PFSK-1 (cell line): ENCODE data around the gene ZXDC.

Source experiments
- FOXP2 ChIP-seq: optimal IDR thresholded peaks from 2 replicates; pipeline ENCODE3; 2011; ENCODE audit warnings: borderline replicate concordance, control low read depth, inconsistent platforms; ENCODE audit not compliant: insufficient read depth; ENCODE audit errors: extremely low read length, extremely low read depth
- POLR2AphosphoS5 ChIP-seq: IDR thresholded peaks from 2 replicates; pipeline ENCODE4 v1.6.1; 2012; ENCODE audit warnings: low read depth, mild to moderate bottlenecking, control low read depth, low read length, moderate library complexity
- SIN3A ChIP-seq: IDR thresholded peaks from 2 replicates; pipeline ENCODE4 v1.6.1; 2012; ENCODE audit warnings: mild to moderate bottlenecking, low read length, moderate library complexity, borderline replicate concordance; ENCODE audit not compliant: insufficient read depth
- TAF1 ChIP-seq: IDR thresholded peaks from 2 replicates; pipeline ENCODE4 v1.6.1; 2012; ENCODE audit warnings: low read length, control low read depth, borderline replicate concordance; ENCODE audit not compliant: insufficient read depth
- TF ChIP-seq, protein P1 (sequence below), 2 experiments: IDR thresholded peaks; 2 replicates each; pipeline versions ENCODE4 v1.6.1 to v1.8.0; 2011 to 2012; ENCODE audit warnings: low read depth in 2 of 2, low read length in 2 of 2, control low read depth in 1 of 2, inconsistent platforms in 1 of 2, mild to moderate bottlenecking in 1 of 2, moderate library complexity in 1 of 2; ENCODE audit not compliant: insufficient read depth in 1 of 2

The ZXDC gene

GRCh38 chr3:126431103-126431534 is 44.6 kb downstream of the ZXDC start:
- TF ChIP-seq TAF1 (no peak), POLR2AphosphoS5 (no peak), FOXP2 (no peak)
- TF ChIP-seq, protein P1, sequence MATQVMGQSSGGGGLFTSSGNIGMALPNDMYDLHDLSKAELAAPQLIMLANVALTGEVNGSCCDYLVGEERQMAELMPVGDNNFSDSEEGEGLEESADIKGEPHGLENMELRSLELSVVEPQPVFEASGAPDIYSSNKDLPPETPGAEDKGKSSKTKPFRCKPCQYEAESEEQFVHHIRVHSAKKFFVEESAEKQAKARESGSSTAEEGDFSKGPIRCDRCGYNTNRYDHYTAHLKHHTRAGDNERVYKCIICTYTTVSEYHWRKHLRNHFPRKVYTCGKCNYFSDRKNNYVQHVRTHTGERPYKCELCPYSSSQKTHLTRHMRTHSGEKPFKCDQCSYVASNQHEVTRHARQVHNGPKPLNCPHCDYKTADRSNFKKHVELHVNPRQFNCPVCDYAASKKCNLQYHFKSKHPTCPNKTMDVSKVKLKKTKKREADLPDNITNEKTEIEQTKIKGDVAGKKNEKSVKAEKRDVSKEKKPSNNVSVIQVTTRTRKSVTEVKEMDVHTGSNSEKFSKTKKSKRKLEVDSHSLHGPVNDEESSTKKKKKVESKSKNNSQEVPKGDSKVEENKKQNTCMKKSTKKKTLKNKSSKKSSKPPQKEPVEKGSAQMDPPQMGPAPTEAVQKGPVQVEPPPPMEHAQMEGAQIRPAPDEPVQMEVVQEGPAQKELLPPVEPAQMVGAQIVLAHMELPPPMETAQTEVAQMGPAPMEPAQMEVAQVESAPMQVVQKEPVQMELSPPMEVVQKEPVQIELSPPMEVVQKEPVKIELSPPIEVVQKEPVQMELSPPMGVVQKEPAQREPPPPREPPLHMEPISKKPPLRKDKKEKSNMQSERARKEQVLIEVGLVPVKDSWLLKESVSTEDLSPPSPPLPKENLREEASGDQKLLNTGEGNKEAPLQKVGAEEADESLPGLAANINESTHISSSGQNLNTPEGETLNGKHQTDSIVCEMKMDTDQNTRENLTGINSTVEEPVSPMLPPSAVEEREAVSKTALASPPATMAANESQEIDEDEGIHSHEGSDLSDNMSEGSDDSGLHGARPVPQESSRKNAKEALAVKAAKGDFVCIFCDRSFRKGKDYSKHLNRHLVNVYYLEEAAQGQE (IDR thresholded peaks at IDR 0.05; ENCODE audit: insufficient read depth in 1 of 2, low read depth in 2 of 2, low read length in 2 of 2) = no peak

GRCh38 chr3:126424751-126425150 is 50.9 kb downstream of the ZXDC start:
- no peak for TF ChIP-seq SIN3A
- no peak for TF ChIP-seq POLR2AphosphoS5
- TF ChIP-seq, protein P1 (IDR thresholded peaks at IDR 0.05; ENCODE audit: insufficient read depth in 1 of 2, low read depth in 2 of 2, low read length in 2 of 2) = no peak
- TF ChIP-seq FOXP2 = no peak
- no peak for TF ChIP-seq TAF1

DNA sequence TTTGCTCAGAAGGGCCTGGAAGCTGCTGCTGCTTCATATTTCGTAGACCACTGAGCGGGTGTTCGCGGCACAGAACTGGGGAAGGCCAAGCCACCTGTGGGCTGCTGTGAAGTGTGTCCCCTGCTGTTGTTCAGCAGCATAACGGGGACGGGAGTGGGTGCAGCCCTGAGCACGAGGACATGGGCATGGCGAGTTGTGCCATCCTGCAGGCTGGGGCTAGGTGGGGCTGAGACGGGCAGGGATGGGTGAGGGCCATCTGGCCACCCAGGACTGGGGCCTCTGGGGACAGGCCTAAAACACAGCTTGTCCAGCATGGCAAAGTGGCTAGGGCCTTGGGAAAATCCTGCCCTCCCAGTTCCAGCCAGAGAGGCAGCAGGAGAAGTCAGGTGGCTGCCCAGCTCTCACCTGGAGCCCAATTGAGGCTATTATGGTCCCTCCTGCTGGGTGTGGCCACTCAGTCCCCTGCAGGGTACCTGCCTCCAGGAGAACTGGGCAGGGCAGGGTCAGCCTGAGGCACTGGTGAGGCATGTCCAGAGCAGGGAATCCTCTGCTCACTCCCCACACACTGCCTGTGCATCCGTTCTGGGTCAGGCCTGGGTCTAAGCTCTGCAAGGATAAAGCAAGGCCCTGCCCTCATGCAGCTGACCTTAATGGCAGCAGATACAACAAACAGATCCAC is 51.5 kb downstream of the ZXDC start:
- TF ChIP-seq FOXP2 (no peak), TAF1 (no peak), SIN3A (no peak), POLR2AphosphoS5 (no peak)
- TF ChIP-seq, protein P1 (IDR thresholded peaks at IDR 0.05; ENCODE audit: insufficient read depth in 1 of 2, low read depth in 2 of 2, low read length in 2 of 2) = no peak

DNA sequence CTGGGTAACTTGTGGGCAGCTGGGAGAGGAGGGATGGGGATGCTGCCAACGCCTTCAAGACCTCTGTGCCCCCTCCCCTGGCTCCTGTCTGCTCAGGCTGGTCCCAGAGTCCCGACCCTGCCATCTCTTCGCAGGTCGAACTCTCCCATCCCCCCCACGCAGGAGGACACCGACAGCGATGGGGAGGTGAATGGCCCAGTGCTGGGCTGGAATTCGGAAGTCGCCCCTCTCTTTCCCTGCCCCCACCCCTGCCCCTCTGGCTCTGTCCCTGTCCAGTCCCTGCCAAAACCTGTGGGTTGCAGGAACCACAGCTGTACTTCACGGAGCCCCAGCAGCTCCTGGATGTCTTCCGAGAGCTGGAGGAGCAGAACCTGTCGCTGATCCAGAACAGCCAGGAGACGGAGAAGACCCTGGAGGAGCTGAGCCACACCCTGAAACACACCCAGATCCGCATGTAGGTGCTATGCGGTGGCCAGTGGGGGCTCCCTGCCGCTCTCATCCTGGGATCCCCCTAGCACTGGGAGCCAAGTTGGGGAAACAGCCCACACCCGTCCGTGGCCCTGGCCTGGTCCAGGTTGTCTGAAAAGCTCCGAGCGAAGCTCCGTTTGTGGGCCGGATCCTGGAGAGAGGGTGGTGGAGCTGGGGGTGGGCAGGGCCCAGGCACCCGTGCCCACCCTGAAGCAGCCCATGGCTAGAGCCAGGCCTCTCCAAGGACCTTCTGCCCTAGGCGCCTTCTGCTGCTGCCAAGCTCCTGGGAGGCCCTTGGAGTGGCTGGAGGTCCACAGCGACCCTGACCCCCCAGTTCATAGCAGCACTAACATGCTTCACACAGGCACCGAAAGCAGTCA is 52.3 kb downstream of the ZXDC start:
- TF ChIP-seq, protein P1 (IDR thresholded peaks at IDR 0.05; ENCODE audit: insufficient read depth in 1 of 2, low read depth in 2 of 2, low read length in 2 of 2) = no peak
- TF ChIP-seq POLR2AphosphoS5 (no peak), TAF1 (no peak), FOXP2 (no peak), SIN3A (no peak)
